HG02571 (cell line): ENCODE results near the gene PDE1A.
A peak's percentile ranks its signal among the peaks of the same experiment; 100 is the strongest.

Experiments
- ATAC-seq: cut with Tn5 transposase; IDR thresholded peaks from one replicate; pipeline ENCODE4 v1.9.1; 2021; ENCODE audit warnings: mild to moderate bottlenecking, moderate library complexity; ENCODE audit not compliant: unreplicated experiment

Gene PDE1A

GRCh38 chr2:182220335-182220734 lies 206.5 kb downstream of the PDE1A start:
- no peak for ATAC-seq

DNA sequence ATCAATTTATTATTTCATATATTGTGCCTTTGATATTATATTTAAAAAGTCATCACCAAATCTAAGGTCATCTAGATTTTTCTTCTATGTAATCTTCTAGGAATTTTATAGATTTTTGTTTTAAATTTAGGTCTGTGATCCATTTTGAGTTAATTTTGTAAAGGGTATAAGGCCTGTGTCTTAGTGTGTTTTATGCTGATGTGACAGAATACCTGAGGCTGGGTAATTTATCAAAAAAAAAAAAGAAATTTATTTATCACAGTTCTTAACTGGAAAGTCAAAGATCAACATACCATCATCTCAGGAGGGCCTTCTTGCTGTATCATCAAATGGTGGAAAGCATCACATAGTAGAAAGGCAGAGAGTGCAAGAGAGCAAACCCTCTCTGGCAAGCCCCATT lies 216.2 kb downstream of the PDE1A start:
- no peak for ATAC-seq

GRCh38 chr2:182208421-182208820 lies 218.4 kb downstream of the PDE1A start:
- no peak for ATAC-seq

GRCh38 chr2:182207049-182207746 lies 219.6 kb downstream of the PDE1A start:
- ATAC-seq = no peak

- ATAC-seq = no peak
Observed at GRCh38 chr2:182197529-182197928, 229.3 kb downstream of the PDE1A start.

GRCh38 chr2:182193291-182193690 lies 233.5 kb downstream of the PDE1A start:
- no peak for ATAC-seq

GRCh38 chr2:182191061-182191460 lies 235.8 kb downstream of the PDE1A start:
- no peak for ATAC-seq

GRCh38 chr2:182187130-182187529 lies 239.7 kb downstream of the PDE1A start:
- no peak for ATAC-seq

- ATAC-seq = peak; percentile 63
Observed at GRCh38 chr2:182186132-182186735, 240.6 kb downstream of the PDE1A start.

- ATAC-seq = no peak
Observed at GRCh38 chr2:182182436-182182835, 244.4 kb downstream of the PDE1A start.

DNA sequence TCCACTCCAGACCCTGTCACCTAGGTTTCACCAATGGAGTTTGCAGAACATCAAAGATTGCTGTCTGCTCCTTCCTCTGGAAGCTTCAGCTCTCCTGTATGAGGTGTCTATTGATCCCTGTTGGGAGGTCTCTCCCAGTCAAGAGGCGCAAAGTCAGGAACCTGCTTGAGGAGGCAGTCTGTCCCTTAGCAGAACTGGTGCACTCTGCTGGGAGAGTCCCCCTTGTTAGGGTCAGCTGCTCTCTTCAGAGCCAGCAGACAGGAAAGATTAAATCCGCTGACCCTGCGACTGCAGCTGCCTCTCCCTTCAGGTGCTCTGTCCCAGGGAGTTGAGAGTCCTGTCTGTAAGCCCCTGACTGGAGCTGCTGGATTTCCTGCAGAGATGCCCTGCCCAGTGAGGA lies 245.5 kb downstream of the PDE1A start:
- ATAC-seq = no peak

- no peak for ATAC-seq
Observed at GRCh38 chr2:182179176-182179575, 247.7 kb downstream of the PDE1A start.

GRCh38 chr2:182173944-182174622 lies 252.8 kb downstream of the PDE1A start:
- ATAC-seq = no peak

DNA sequence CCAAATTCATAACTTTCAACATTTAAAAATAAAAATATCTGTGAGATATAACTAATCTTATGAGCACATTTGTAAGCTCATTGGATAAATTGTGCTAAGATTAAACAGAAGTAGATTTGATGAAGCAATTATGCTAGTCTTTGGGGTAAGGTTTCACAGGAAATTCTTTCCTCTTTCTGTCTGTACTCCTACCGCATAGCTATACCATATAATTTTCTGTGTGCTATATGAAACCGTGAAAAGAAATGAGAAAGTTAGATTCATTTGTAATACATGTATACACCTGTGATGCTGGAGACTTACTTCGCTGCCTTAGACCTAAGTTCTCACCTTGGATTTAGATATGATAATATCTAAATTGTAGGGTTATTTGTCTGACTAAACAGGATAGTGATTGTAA lies 256.5 kb downstream of the PDE1A start:
- no peak for ATAC-seq

DNA sequence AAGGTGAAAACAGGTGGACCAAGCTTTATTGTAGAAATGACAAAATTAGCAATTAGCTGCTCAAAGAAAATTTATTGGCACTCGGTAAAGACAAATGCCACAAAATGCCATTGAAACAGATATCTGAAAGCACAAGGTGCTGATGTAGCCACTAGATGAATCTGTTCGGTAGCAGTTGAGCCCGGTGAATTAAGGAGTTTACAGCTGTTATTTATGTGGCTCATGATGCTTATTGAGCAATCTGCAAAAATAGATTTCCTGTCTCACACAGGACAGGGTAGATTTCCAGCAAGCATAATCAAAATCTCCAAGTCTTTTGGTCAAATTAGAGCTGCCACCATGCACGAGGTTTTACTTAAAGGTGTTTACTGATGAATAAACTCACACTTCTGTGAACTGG lies 259.0 kb downstream of the PDE1A start:
- no peak for ATAC-seq

DNA sequence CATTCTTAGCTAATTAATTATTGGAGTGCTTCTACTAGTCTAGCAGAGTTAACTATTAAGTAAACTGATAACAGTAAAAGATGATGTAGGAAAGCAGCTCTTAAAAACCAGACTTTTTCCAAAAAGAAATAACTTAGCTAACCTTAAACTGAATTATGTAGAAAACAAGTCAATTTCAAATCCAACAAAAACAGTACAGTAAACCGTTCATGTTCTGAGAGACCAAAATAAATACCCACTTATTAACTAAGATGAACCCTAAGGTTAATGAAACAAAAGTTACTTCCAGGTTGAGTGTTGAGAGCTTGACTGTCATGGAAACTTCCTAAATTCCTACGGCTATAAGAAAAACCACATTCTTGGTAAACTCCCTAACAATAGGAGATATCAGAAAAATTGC lies 260.0 kb downstream of the PDE1A start:
- ATAC-seq = no peak

DNA sequence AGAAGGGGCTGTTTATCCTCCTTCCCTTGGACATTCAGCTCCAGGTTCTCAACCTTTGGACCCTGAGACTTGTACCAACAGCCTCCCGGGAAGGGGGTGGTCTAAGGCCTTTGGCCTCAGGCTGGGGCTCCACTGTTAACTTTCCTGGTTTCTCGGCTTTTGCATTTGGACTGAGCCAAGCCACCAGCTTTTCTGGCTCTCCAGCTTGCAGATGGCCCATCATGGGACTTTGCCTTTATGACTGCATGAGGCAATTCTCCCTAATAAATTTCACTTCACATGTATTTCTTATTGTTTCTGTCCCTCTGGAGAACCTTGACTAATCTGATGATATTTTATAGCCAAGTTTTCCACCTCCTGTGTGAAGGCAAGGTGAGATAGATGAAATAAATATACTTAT lies 260.4 kb downstream of the PDE1A start:
- ATAC-seq = no peak

GRCh38 chr2:182165202-182165601 lies 261.6 kb downstream of the PDE1A start:
- no peak for ATAC-seq

DNA sequence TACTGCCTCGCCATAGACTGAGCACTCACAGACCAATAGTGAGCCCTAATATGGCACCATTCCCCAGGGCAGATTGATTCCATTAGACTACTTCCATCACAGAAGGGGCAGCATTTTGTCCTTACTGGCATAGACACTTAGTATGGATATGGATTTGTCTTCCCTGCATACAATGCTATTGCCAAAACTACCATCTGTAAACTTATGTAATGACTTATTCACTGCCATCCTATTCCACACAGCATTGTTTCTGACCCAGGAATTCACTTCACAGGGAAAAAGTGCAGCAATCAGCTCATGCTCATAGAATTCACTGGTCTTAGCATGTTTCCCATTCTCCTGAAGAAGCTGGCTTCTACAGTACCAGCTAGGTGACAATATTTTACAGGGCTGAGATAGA lies 262.1 kb downstream of the PDE1A start:
- no peak for ATAC-seq

GRCh38 chr2:182163878-182164277 lies 263.0 kb downstream of the PDE1A start:
- no peak for ATAC-seq

- ATAC-seq = no peak
Observed at GRCh38 chr2:182148344-182148743, 278.5 kb downstream of the PDE1A start.

DNA sequence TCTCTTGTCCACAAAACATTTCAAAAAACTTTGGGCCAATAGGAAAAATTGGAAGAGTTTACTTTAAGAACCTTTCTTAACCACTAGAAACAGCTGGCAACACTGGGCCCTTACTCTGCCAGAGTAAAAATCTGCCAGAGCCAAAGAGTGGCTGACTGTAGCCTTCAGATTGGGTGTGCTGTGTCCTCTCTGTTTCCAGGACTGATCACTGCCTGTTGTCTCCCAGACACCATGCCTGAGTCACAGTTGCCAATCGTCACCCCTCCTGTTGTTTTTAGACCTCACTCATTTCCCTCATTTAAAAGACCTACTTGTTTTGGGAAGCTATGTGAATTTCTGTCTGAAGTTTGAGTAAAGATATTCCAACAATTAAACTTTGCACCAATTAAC lies 282.1 kb downstream of the PDE1A start:
- no peak for ATAC-seq
